HepG2 (cell line): ENCODE results near the gene DHX8. TPM values are rescaled to one million over a fixed set of nuclear protein-coding genes. Genes with fewer than 3 reads are reported as not detected.

Source experiments
- ASH2L ChIP-seq: fragments of 300-600, 200-600 bp; sonication (generic); IDR thresholded peaks from 2 replicates; pipeline ENCODE4 v1.7.0; 2017; ENCODE audit warnings: low read depth, mild to moderate bottlenecking, moderate library complexity, mixed read lengths, low read length; ENCODE audit not compliant: insufficient read length
- DMAP1 ChIP-seq: IDR thresholded peaks from 2 replicates; pipeline ENCODE4 v1.6.1; 2016
- EP300 ChIP-seq, 3 experiments: sonication (generic) in 1 of 3; formaldehyde crosslinking in 1 of 3; IDR thresholded peaks; 2 replicates each; pipeline versions ENCODE4 v1.5.1 to v1.6.1; 2011 to 2020; ENCODE audit warnings: low read depth in 2 of 3, low read length in 2 of 3, borderline replicate concordance in 1 of 3, improper control_type of control experiment in 1 of 3, mild to moderate bottlenecking in 1 of 3, missing genetic modification reagents in 1 of 3, moderate library complexity in 1 of 3
- GABPA ChIP-seq, 2 experiments: IDR thresholded peaks; 2 replicates each; pipeline ENCODE4 v1.6.1; 2011 to 2016; ENCODE audit warnings: low read depth in 2 of 2, low read length in 1 of 2, missing biosample characterization in 1 of 2, missing genetic modification characterization in 1 of 2
- GZF1 ChIP-seq: sonication (generic); formaldehyde crosslinking; IDR thresholded peaks from 2 replicates; pipeline ENCODE4 v1.5.1; 2020; ENCODE audit warnings: mild to moderate bottlenecking, missing genetic modification reagents
- HNF4G ChIP-seq, 2 experiments: sonication (generic) in 1 of 2; formaldehyde crosslinking in 1 of 2; IDR thresholded peaks; 2 replicates each; pipeline versions ENCODE4 v1.4.0 to v1.6.1; 2011 to 2020; ENCODE audit warnings: borderline replicate concordance in 2 of 2, low read depth in 2 of 2, mild to moderate bottlenecking in 2 of 2, low read length in 1 of 2, missing genetic modification reagents in 1 of 2, moderate library complexity in 1 of 2
- POLR2A ChIP-seq, 2 experiments: IDR thresholded peaks; 2 replicates each; pipeline ENCODE4 v1.6.1; 2011; ENCODE audit warnings: low read depth in 2 of 2, low read length in 2 of 2, mild to moderate bottlenecking in 1 of 2, moderate library complexity in 1 of 2; ENCODE audit not compliant: insufficient read depth in 1 of 2
- RXRB ChIP-seq: IDR thresholded peaks from 2 replicates; pipeline ENCODE4 v1.6.1; 2016; ENCODE audit warnings: borderline replicate concordance, missing genetic modification reagents, missing compliant biosample characterization
- ZNF333 ChIP-seq: sonication (generic); formaldehyde crosslinking; IDR thresholded peaks from 2 replicates; pipeline ENCODE4 v1.4.0; 2020; ENCODE audit warnings: mild to moderate bottlenecking, missing genetic modification reagents, borderline replicate concordance
- ZNF44 ChIP-seq: sonication (generic); formaldehyde crosslinking; IDR thresholded peaks from 2 replicates; pipeline ENCODE4 v1.5.1; 2020; ENCODE audit warnings: mild to moderate bottlenecking, missing genetic modification reagents
- ZNF572 ChIP-seq: sonication (generic); formaldehyde crosslinking; IDR thresholded peaks from 2 replicates; pipeline ENCODE4 v1.5.1; 2020; ENCODE audit warnings: mild to moderate bottlenecking, missing genetic modification reagents
- ZNF607 ChIP-seq: sonication (generic); formaldehyde crosslinking; IDR thresholded peaks from 2 replicates; pipeline ENCODE4 v1.5.1; 2020; ENCODE audit warnings: missing genetic modification reagents, mild to moderate bottlenecking, borderline replicate concordance
- ZNF7 ChIP-seq: IDR thresholded peaks from 2 replicates; pipeline ENCODE4 v1.6.1; 2016; ENCODE audit warnings: missing biosample characterization, missing genetic modification reagents
- ZNF883 ChIP-seq: sonication (generic); formaldehyde crosslinking; IDR thresholded peaks from 2 replicates; pipeline ENCODE4 v1.5.1; 2020; ENCODE audit warnings: mild to moderate bottlenecking, missing genetic modification reagents; ENCODE audit errors: not compliant biosample characterization
- polyA plus RNA-seq, 8 experiments: library from polyadenylated mRNA; depleted of rRNA in 3 of 8; stranded (reverse) in 7 of 8; unstranded in 1 of 8; fragments of >200 nt; fragmentation: Illumina TruSeq in 4 of 8; extraction: Trizol in 4 of 8; gene quantifications; 2 replicates each; pipeline versions ENCODE4 v1.2.1 to v1.2.3, GENCODE V29; 2011 to 2016; ENCODE audit warnings: low read depth in 4 of 8, missing spikeins in 1 of 8, mixed read lengths in 1 of 8; ENCODE audit not compliant: insufficient read depth in 1 of 8
- total RNA-seq, 5 experiments: library from RNA; depleted of rRNA; stranded (reverse); fragments of >200 nt; fragmentation: Illumina TruSeq; extraction: Trizol; gene quantifications; 2 replicates each; pipeline ENCODE4 v1.2.3, GENCODE V29; 2016; ENCODE audit warnings: low read depth in 1 of 5
- TF ChIP-seq, protein P1 (sequence below): sonication (generic); formaldehyde crosslinking; IDR thresholded peaks from 2 replicates; pipeline ENCODE4 v1.4.0; 2020; ENCODE audit warnings: mild to moderate bottlenecking, missing genetic modification reagents
- TF ChIP-seq, protein P2 (sequence below): sonication (generic); formaldehyde crosslinking; IDR thresholded peaks from 2 replicates; pipeline ENCODE4 v1.4.0; 2020; ENCODE audit warnings: mild to moderate bottlenecking, missing genetic modification reagents, borderline replicate concordance

Gene DHX8
- total and polyA plus RNA-seq, 2 of the 13 experiments (the other 11 are each of a cell fraction or from before 2014, with no cell fraction given): 24.8 to 48.9 TPM

DNA sequence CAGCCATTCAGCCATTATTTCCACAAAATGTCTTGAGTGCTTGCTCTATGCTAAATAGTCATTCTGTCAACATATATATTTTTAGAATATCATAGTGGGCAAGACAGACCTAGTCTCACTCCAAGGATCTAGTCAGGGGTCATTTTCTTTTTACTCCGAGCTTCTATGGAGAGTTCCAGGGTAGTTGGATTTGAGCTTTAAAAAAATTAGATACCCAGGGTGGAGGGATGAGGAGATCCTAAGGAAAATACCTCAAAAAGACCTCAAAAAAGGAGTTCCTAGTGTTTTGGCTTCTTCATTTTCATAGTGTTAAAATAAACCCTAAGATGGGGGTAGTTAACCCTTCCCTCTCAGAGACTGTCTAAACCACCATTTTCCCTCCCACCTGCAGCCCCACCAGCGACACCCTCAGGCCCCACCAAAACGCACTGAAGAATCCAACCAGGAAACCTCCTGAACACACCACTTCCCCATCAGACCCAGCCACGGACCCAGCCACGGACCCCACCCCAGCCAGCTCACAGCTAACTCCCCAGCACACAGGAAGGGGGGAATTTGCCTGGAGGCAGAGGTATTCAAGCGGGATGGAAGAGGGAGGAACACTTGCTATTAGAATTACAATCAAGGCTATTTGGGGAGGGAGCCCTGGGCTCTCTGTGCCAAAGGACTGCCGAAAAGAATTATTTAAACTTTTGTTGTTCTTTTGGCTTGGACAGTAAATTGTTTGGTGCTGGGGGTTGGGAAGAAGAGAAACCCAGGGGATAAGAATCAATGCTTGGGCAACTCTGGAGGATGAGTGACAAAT, 60.2 kb downstream of the DHX8 start (continued):
- no peak for TF ChIP-seq GABPA (IDR thresholded peaks at IDR 0.05; ENCODE audit: low read depth, low read length)
- 0 out of 2 replicates have a peak, but pooled peaks have one; percentile 2 for TF ChIP-seq GABPA (CRISPR knock-in tag; IDR thresholded peaks at IDR 0.05; ENCODE audit: low read depth)
- TF ChIP-seq ZNF607: peak; percentile 39; the same call in 1 of the 2 replicates
- 0 out of 4 replicates have a peak, but pooled peaks of 1 of the 2 experiments have one; percentile 3 for TF ChIP-seq EP300 (IDR thresholded peaks at IDR 0.05; ENCODE audit: low read depth in 2 of 2, low read length in 2 of 2)
- no peak for TF ChIP-seq EP300 (CRISPR knock-in tag; IDR thresholded peaks at IDR 0.05; ENCODE audit: borderline replicate concordance)
- TF ChIP-seq HNF4G (IDR thresholded peaks at IDR 0.05; ENCODE audit: borderline replicate concordance, low read depth, low read length): no peak
- TF ChIP-seq HNF4G (CRISPR knock-in tag; IDR thresholded peaks at IDR 0.05; ENCODE audit: borderline replicate concordance, low read depth): 0 out of 2 replicates have a peak, but pooled peaks have one; percentile 79
- TF ChIP-seq, protein P1, sequence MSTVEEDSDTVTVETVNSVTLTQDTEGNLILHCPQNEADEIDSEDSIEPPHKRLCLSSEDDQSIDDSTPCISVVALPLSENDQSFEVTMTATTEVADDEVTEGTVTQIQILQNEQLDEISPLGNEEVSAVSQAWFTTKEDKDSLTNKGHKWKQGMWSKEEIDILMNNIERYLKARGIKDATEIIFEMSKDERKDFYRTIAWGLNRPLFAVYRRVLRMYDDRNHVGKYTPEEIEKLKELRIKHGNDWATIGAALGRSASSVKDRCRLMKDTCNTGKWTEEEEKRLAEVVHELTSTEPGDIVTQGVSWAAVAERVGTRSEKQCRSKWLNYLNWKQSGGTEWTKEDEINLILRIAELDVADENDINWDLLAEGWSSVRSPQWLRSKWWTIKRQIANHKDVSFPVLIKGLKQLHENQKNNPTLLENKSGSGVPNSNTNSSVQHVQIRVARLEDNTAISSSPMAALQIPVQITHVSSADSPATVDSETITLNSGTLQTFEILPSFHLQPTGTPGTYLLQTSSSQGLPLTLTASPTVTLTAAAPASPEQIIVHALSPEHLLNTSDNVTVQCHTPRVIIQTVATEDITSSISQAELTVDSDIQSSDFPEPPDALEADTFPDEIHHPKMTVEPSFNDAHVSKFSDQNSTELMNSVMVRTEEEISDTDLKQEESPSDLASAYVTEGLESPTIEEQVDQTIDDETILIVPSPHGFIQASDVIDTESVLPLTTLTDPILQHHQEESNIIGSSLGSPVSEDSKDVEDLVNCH (CRISPR knock-in tag): 0 out of 2 replicates have a peak, but pooled peaks have one; percentile 49
- 0 out of 4 replicates have a peak, but pooled peaks of 1 of the 2 experiments have one; percentile 16 for TF ChIP-seq POLR2A (IDR thresholded peaks at IDR 0.05; ENCODE audit: insufficient read depth in 1 of 2, low read depth in 2 of 2, low read length in 2 of 2)
- peak; percentile 74 for TF ChIP-seq ASH2L
- TF ChIP-seq ZNF883 (CRISPR knock-in tag): no peak
- peak; percentile 64; the same call in 1 of the 2 replicates for TF ChIP-seq ZNF333 (CRISPR knock-in tag)
- no peak for TF ChIP-seq ZNF7 (CRISPR knock-in tag)
- no peak for TF ChIP-seq GZF1
- TF ChIP-seq RXRB (CRISPR knock-in tag): 0 out of 2 replicates have a peak, but pooled peaks have one; percentile 14
- TF ChIP-seq ZNF572 (CRISPR knock-in tag): 0 out of 2 replicates have a peak, but pooled peaks have one; percentile 70
- TF ChIP-seq ZNF44 (CRISPR knock-in tag): no peak
- TF ChIP-seq, protein P2, sequence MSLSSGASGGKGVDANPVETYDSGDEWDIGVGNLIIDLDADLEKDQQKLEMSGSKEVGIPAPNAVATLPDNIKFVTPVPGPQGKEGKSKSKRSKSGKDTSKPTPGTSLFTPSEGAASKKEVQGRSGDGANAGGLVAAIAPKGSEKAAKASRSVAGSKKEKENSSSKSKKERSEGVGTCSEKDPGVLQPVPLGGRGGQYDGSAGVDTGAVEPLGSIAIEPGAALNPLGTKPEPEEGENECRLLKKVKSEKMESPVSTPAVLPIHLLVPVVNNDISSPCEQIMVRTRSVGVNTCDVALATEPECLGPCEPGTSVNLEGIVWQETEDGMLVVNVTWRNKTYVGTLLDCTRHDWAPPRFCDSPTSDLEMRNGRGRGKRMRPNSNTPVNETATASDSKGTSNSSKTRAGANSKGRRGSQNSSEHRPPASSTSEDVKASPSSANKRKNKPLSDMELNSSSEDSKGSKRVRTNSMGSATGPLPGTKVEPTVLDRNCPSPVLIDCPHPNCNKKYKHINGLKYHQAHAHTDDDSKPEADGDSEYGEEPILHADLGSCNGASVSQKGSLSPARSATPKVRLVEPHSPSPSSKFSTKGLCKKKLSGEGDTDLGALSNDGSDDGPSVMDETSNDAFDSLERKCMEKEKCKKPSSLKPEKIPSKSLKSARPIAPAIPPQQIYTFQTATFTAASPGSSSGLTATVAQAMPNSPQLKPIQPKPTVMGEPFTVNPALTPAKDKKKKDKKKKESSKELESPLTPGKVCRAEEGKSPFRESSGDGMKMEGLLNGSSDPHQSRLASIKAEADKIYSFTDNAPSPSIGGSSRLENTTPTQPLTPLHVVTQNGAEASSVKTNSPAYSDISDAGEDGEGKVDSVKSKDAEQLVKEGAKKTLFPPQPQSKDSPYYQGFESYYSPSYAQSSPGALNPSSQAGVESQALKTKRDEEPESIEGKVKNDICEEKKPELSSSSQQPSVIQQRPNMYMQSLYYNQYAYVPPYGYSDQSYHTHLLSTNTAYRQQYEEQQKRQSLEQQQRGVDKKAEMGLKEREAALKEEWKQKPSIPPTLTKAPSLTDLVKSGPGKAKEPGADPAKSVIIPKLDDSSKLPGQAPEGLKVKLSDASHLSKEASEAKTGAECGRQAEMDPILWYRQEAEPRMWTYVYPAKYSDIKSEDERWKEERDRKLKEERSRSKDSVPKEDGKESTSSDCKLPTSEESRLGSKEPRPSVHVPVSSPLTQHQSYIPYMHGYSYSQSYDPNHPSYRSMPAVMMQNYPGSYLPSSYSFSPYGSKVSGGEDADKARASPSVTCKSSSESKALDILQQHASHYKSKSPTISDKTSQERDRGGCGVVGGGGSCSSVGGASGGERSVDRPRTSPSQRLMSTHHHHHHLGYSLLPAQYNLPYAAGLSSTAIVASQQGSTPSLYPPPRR (CRISPR knock-in tag): no peak
- peak; percentile 58; the same call in 1 of the 2 replicates for TF ChIP-seq DMAP1
